ENCODE data around the gene ELAVL2.

ELAVL2 gene

GRCh38 chr9:23663536-23663935 is 162.5 kb downstream of the ELAVL2 start:
- CTCF ChIA-PET = no interaction called here
- POLR2A ChIA-PET = no interaction called here
- no peak for TF ChIP-seq PKNOX1 (IDR thresholded peaks at IDR 0.05)
- TF ChIP-seq SP1 (IDR thresholded peaks at IDR 0.05) = no peak
- no peak for TF ChIP-seq SUZ12 (IDR thresholded peaks at IDR 0.05)
- no peak for DNase-seq (ENCODE audit: extremely low spot score)

GRCh38 chr9:23663125-23663524 is 162.9 kb downstream of the ELAVL2 start:
- CTCF ChIA-PET = no interaction called here
- no peak for DNase-seq (ENCODE audit: extremely low spot score)
- no peak for TF ChIP-seq PKNOX1 (IDR thresholded peaks at IDR 0.05)
- no peak for TF ChIP-seq ARNT (IDR thresholded peaks at IDR 0.05)
- TF ChIP-seq HDGF (IDR thresholded peaks at IDR 0.05; ENCODE audit: borderline replicate concordance) = no peak
- POLR2A ChIA-PET = no interaction called here

- no peak for DNase-seq (ENCODE audit: extremely low spot score)
- POLR2A ChIA-PET = no interaction called here
- TF ChIP-seq ARNT (IDR thresholded peaks at IDR 0.05) = no peak
- no peak for TF ChIP-seq ELF4 (IDR thresholded peaks at IDR 0.05)
- no peak for TF ChIP-seq FOXK2 (IDR thresholded peaks at IDR 0.05)
- no peak for TF ChIP-seq BHLHE40 (IDR thresholded peaks at IDR 0.05; ENCODE audit: borderline replicate concordance)
- no peak for TF ChIP-seq FOXA1 (IDR thresholded peaks at IDR 0.05)
- TF ChIP-seq SUZ12 (IDR thresholded peaks at IDR 0.05) = no peak
- TF ChIP-seq PKNOX1 (IDR thresholded peaks at IDR 0.05) = no peak
- CTCF ChIA-PET = no interaction called here
These were observed 163.7 kb downstream of the ELAVL2 start for GRCh38 chr9:23662320-23662719.

GRCh38 chr9:23659346-23660006 is 166.6 kb downstream of the ELAVL2 start:
- POLR2A ChIA-PET = no interaction called here
- CTCF ChIA-PET = no interaction called here

GRCh38 chr9:23658376-23659258 is 167.4 kb downstream of the ELAVL2 start:
- no peak for DNase-seq (ENCODE audit: extremely low spot score)
- POLR2A ChIA-PET = no interaction called here
- TF ChIP-seq SP1 (IDR thresholded peaks at IDR 0.05) (no peak), LEF1 (IDR thresholded peaks at IDR 0.05; ENCODE audit: borderline replicate concordance) (no peak), PKNOX1 (IDR thresholded peaks at IDR 0.05) (no peak), L3MBTL2 (conservative IDR thresholded peaks at IDR 0.05) (no peak), CTBP1 (IDR thresholded peaks at IDR 0.05; ENCODE audit: borderline replicate concordance) (no peak), NFRKB (IDR thresholded peaks at IDR 0.05) (no peak), SUZ12 (IDR thresholded peaks at IDR 0.05) (no peak), FOXM1 (IDR thresholded peaks at IDR 0.05; ENCODE audit: borderline replicate concordance) (no peak), ARNT (IDR thresholded peaks at IDR 0.05) (no peak), ELF4 (IDR thresholded peaks at IDR 0.05) (no peak), FOXA1 (IDR thresholded peaks at IDR 0.05) (no peak)
- CTCF ChIA-PET = no interaction called here

More at GRCh38 chr9:23659346-23660006, 166.6 kb downstream of the ELAVL2 start:
- no peak for DNase-seq (ENCODE audit: extremely low spot score)
- TF ChIP-seq BHLHE40 (IDR thresholded peaks at IDR 0.05; ENCODE audit: borderline replicate concordance) = no peak
- no peak for TF ChIP-seq FOXK2 (IDR thresholded peaks at IDR 0.05)
- TF ChIP-seq PKNOX1 (IDR thresholded peaks at IDR 0.05) = no peak
- TF ChIP-seq SUZ12 (IDR thresholded peaks at IDR 0.05) = no peak
- TF ChIP-seq TARDBP (IDR thresholded peaks at IDR 0.05) = no peak
- no peak for TF ChIP-seq HDGF (IDR thresholded peaks at IDR 0.05; ENCODE audit: borderline replicate concordance)
- TF ChIP-seq FOXM1 (IDR thresholded peaks at IDR 0.05; ENCODE audit: borderline replicate concordance) = no peak
- TF ChIP-seq SP1 (IDR thresholded peaks at IDR 0.05) = no peak
- no peak for TF ChIP-seq FOXA1 (IDR thresholded peaks at IDR 0.05)
- TF ChIP-seq ZNF384 (IDR thresholded peaks at IDR 0.05) = no peak
- TF ChIP-seq ELF4 (IDR thresholded peaks at IDR 0.05) = no peak
- no peak for TF ChIP-seq L3MBTL2 (conservative IDR thresholded peaks at IDR 0.05)
- TF ChIP-seq LEF1 (IDR thresholded peaks at IDR 0.05; ENCODE audit: borderline replicate concordance) = no peak
- no peak for TF ChIP-seq CTBP1 (IDR thresholded peaks at IDR 0.05; ENCODE audit: borderline replicate concordance)
- TF ChIP-seq NFRKB (IDR thresholded peaks at IDR 0.05) = no peak
- no peak for TF ChIP-seq ARNT (IDR thresholded peaks at IDR 0.05)
